H1 (cell line): ENCODE measurements around the gene SCGB2B2.
"Not testable (repeated sequence)": the region's sequence is repeated elsewhere in the genome, so short reads cannot be mapped to it uniquely, and the experiment has no call there.

Source experiments
- USF2 ChIP-seq: IDR thresholded peaks from 2 replicates; pipeline ENCODE4 v1.6.1; 2011; ENCODE audit warnings: low read length, improper control_type of control experiment
- TF ChIP-seq, protein P1 (sequence below), 3 experiments: IDR thresholded peaks; 1 replicate in 2 of 3; 2 replicates in 1 of 3; pipeline versions ENCODE4 v1.5.1 to v1.6.1; 2011; ENCODE audit warnings: low read length in 3 of 3, mild to moderate bottlenecking in 3 of 3, inconsistent platforms in 2 of 3, low read depth in 1 of 3, moderate library complexity in 1 of 3; ENCODE audit not compliant: insufficient read depth in 1 of 3; ENCODE audit errors: control extremely low read depth in 1 of 3

DNA sequence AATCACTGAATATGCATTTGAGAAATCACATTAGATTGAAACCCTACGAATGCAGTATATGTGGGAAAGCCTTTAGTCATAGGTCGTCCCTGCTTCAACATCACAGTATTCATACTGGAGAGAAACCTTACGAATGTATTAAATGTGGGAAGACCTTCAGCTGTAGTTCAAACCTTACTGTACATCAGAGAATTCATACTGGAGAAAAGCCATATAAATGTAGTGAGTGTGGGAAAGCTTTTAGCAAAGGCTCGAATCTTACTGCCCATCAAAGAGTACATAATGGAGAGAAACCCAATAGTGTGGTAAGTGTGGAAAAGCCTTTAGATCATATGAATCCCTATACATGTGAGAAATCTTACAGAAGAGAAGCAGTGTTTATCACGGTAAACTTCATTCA, 8.3 kb upstream of the SCGB2B2 start:
- TF ChIP-seq, protein P1, sequence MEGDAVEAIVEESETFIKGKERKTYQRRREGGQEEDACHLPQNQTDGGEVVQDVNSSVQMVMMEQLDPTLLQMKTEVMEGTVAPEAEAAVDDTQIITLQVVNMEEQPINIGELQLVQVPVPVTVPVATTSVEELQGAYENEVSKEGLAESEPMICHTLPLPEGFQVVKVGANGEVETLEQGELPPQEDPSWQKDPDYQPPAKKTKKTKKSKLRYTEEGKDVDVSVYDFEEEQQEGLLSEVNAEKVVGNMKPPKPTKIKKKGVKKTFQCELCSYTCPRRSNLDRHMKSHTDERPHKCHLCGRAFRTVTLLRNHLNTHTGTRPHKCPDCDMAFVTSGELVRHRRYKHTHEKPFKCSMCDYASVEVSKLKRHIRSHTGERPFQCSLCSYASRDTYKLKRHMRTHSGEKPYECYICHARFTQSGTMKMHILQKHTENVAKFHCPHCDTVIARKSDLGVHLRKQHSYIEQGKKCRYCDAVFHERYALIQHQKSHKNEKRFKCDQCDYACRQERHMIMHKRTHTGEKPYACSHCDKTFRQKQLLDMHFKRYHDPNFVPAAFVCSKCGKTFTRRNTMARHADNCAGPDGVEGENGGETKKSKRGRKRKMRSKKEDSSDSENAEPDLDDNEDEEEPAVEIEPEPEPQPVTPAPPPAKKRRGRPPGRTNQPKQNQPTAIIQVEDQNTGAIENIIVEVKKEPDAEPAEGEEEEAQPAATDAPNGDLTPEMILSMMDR (IDR thresholded peaks at IDR 0.05; ENCODE audit: control extremely low read depth in 1 of 3, insufficient read depth in 1 of 3, low read depth in 1 of 3, low read length in 3 of 3): not testable (repeated sequence)
- not testable (repeated sequence) for TF ChIP-seq USF2
